ENCODE measurements around the gene CYP2B6.

Gene CYP2B6

GRCh38 chr19:41013359-41013758 is 22.3 kb downstream of the CYP2B6 start:
- DNase-seq: no peak
- no peak overlapping the region for H3K4me2 ChIP-seq (ENCODE audit: low read depth, low read length)
- H3K9me2 ChIP-seq (replicated peaks; ENCODE audit: insufficient read depth, low read length): no peaks in the 10 kb centered on the region
- no peaks in the 10 kb centered on the region for H3F3A ChIP-seq (ENCODE audit: insufficient read depth, low read length)
- no peak overlapping the region for H2AFZ ChIP-seq (ENCODE audit: low read length)
- H3K4me1 ChIP-seq (ENCODE audit: low read length): no peaks in the 10 kb centered on the region
- no peak for TF ChIP-seq EZH2phosphoT487 (IDR thresholded peaks at IDR 0.05; ENCODE audit: low read length)
- TF ChIP-seq EZH2 (optimal IDR thresholded peaks at IDR 0.05; ENCODE audit: low read depth, low read length): no peak
- TF ChIP-seq, protein P1, sequence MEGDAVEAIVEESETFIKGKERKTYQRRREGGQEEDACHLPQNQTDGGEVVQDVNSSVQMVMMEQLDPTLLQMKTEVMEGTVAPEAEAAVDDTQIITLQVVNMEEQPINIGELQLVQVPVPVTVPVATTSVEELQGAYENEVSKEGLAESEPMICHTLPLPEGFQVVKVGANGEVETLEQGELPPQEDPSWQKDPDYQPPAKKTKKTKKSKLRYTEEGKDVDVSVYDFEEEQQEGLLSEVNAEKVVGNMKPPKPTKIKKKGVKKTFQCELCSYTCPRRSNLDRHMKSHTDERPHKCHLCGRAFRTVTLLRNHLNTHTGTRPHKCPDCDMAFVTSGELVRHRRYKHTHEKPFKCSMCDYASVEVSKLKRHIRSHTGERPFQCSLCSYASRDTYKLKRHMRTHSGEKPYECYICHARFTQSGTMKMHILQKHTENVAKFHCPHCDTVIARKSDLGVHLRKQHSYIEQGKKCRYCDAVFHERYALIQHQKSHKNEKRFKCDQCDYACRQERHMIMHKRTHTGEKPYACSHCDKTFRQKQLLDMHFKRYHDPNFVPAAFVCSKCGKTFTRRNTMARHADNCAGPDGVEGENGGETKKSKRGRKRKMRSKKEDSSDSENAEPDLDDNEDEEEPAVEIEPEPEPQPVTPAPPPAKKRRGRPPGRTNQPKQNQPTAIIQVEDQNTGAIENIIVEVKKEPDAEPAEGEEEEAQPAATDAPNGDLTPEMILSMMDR (IDR thresholded peaks at IDR 0.05; ENCODE audit: low read length): no peak
- H3K4me3 ChIP-seq (ENCODE audit: low read length): no peak overlapping the region
- H3K27ac ChIP-seq (ENCODE audit: low read length): no peak overlapping the region
- H3K9me3 ChIP-seq (replicated peaks; ENCODE audit: insufficient read depth, low read length): no peaks in the 10 kb centered on the region
- no peaks in the 10 kb centered on the region for H3K79me2 ChIP-seq (ENCODE audit: low read length)
- peaks cover 63% of the 10 kb centered on the region for H3K27me3 ChIP-seq (replicated peaks; ENCODE audit: insufficient read depth, low read length)
- H3K36me3 ChIP-seq (replicated peaks; ENCODE audit: insufficient read depth, low read length): no peaks in the 10 kb centered on the region
- H4K20me1 ChIP-seq (ENCODE audit: insufficient read depth, low read length): no peaks in the 10 kb centered on the region
- no peak overlapping the region for H3K9ac ChIP-seq (ENCODE audit: low read length)

DNA sequence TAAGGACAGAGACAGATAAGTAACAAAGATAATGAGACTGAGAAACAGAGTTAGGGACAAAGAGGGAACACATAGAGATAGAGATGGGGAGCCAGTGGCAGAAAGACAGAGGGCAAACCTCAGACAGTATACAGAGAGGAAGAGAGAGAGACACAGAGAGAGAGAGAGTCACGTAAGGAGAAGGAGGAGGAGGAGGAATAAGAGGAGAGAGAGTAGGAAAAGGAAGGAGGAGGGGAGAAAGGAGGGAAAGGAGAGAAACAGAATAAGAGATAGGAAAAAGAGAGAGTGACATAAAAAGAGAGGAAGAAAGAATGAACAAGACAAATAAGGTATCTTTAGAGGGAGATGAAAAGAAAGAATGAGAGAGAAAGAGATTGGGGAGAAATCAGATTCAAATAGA is 23.6 kb downstream of the CYP2B6 start:
- DNase-seq: no peak
- Histone ChIP-seq H3K9ac (ENCODE audit: low read length) (no peak overlapping the region), H2AFZ (ENCODE audit: low read length) (no peak overlapping the region), H3K36me3 (replicated peaks; ENCODE audit: insufficient read depth, low read length) (no peaks in the 10 kb centered on the region), H3F3A (ENCODE audit: insufficient read depth, low read length) (no peaks in the 10 kb centered on the region), H3K27ac (ENCODE audit: low read length) (no peak overlapping the region), H3K79me2 (ENCODE audit: low read length) (no peaks in the 10 kb centered on the region), H3K4me1 (ENCODE audit: low read length) (no peaks in the 10 kb centered on the region), H3K9me3 (replicated peaks; ENCODE audit: insufficient read depth, low read length) (no peaks in the 10 kb centered on the region), H3K9me2 (replicated peaks; ENCODE audit: insufficient read depth, low read length) (no peaks in the 10 kb centered on the region), H3K4me2 (ENCODE audit: low read depth, low read length) (no peak overlapping the region), H3K4me3 (ENCODE audit: low read length) (no peak overlapping the region), H3K27me3 (replicated peaks; ENCODE audit: insufficient read depth, low read length) (peaks cover 72% of the 10 kb centered on the region), H4K20me1 (ENCODE audit: insufficient read depth, low read length) (no peaks in the 10 kb centered on the region)
- TF ChIP-seq, protein P1 (IDR thresholded peaks at IDR 0.05; ENCODE audit: low read length): no peak
- TF ChIP-seq EZH2 (optimal IDR thresholded peaks at IDR 0.05; ENCODE audit: low read depth, low read length) (no peak), EZH2phosphoT487 (IDR thresholded peaks at IDR 0.05; ENCODE audit: low read length) (no peak)

DNA sequence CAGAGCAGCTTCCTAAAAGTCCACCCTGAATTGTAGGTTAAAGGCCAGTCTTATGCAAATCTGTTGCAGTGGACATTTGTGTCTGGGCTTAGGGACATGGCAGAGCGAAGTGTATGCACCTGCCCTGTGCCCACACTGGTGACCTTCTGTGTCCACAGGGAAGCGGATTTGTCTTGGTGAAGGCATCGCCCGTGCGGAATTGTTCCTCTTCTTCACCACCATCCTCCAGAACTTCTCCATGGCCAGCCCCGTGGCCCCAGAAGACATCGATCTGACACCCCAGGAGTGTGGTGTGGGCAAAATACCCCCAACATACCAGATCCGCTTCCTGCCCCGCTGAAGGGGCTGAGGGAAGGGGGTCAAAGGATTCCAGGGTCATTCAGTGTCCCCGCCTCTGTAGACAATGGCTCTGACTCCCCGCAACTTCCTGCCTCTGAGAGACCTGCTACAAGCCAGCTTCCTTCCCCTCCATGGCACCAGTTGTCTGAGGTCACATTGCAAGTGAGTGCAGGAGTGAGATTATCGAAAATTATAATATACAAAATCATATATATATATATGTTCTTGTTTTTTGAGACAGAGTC is 25.5 kb downstream of the CYP2B6 start:
- H3K9ac ChIP-seq (ENCODE audit: low read length): no peak overlapping the region
- no peak overlapping the region for H3K27ac ChIP-seq (ENCODE audit: low read length)
- peaks cover 75% of the 10 kb centered on the region for H3K27me3 ChIP-seq (replicated peaks; ENCODE audit: insufficient read depth, low read length)
- H3K36me3 ChIP-seq (replicated peaks; ENCODE audit: insufficient read depth, low read length): no peaks in the 10 kb centered on the region
- no peaks in the 10 kb centered on the region for H4K20me1 ChIP-seq (ENCODE audit: insufficient read depth, low read length)
- H3F3A ChIP-seq (ENCODE audit: insufficient read depth, low read length): no peaks in the 10 kb centered on the region
- H3K9me3 ChIP-seq (replicated peaks; ENCODE audit: insufficient read depth, low read length): no peaks in the 10 kb centered on the region
- no peak for DNase-seq
- TF ChIP-seq, protein P1 (IDR thresholded peaks at IDR 0.05; ENCODE audit: low read length): no peak
- TF ChIP-seq EZH2phosphoT487 (IDR thresholded peaks at IDR 0.05; ENCODE audit: low read length) (no peak), EZH2 (optimal IDR thresholded peaks at IDR 0.05; ENCODE audit: low read depth, low read length) (no peak)
- no peak overlapping the region for H3K4me2 ChIP-seq (ENCODE audit: low read depth, low read length)
- no peaks in the 10 kb centered on the region for H3K79me2 ChIP-seq (ENCODE audit: low read length)
- no peak overlapping the region for H3K4me3 ChIP-seq (ENCODE audit: low read length)
- no peaks in the 10 kb centered on the region for H3K4me1 ChIP-seq (ENCODE audit: low read length)
- no peak overlapping the region for H2AFZ ChIP-seq (ENCODE audit: low read length)
- no peaks in the 10 kb centered on the region for H3K9me2 ChIP-seq (replicated peaks; ENCODE audit: insufficient read depth, low read length)

All from MM.1S (cell line).